Endometrium (tissue), 2 donors: Measurements from ENCODE around the gene KLF15.

ENCODE experiments used
- FAIRE-seq: peaks from 2 replicates; lab custom pipeline; 2012; peaks lifted over from hg19 to GRCh38; lab: Jason Lieb, UNC
- donor health status: control.
- donor health status: control.

The KLF15 gene

DNA sequence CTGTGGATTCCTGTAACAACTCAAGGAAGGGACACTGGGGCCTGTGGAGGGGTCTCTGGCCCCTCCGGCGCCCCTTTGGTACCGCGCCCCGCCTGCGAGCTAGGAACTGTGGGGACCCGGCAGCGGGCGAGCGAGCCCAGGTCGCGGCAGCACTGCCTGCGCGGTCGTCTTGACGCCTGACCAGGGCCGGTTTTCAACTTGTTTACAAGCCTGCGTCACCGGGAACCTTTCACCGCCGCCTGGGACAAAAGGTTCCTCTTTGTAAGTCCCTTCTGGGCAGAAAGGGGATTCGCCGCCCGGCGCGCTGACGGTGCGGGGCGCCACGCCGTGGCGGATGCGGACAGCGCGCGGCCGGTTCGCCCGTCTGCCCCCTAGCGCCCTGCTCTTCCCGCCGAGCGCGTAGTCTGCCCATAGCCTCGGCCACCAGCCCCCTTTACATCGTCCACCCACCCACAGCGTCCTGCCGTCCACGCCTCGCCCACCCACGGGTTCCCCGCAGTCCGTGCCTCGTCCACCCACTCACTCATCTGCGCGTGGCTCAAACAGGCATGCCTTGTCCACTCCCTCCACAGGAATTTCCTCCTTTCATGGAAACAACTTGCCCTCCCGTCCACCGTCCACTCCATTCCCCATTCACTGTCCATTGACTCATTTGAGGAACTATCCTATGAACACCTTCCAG, 32.0 kb upstream of the KLF15 start:
- FAIRE-seq = no peak

DNA sequence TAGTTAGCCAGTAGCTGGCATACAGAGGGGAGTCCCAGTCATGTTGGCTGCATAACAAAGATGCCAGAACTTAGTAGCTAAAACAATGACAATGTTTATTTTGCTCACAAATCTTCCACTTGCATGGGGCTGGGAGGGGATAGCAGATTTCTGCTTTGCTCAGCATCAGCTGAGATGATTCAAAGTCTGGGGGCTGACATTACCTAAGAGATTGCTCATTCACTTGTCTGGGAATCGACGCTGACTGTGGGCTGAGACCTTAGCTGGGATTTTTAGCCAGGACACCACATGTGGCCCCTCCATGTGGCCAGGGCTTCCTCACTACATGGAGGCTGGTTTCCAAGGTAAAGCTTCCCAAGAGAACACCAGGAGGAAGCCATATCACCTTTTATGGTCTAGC, 24.8 kb upstream of the KLF15 start:
- FAIRE-seq = no peak

DNA sequence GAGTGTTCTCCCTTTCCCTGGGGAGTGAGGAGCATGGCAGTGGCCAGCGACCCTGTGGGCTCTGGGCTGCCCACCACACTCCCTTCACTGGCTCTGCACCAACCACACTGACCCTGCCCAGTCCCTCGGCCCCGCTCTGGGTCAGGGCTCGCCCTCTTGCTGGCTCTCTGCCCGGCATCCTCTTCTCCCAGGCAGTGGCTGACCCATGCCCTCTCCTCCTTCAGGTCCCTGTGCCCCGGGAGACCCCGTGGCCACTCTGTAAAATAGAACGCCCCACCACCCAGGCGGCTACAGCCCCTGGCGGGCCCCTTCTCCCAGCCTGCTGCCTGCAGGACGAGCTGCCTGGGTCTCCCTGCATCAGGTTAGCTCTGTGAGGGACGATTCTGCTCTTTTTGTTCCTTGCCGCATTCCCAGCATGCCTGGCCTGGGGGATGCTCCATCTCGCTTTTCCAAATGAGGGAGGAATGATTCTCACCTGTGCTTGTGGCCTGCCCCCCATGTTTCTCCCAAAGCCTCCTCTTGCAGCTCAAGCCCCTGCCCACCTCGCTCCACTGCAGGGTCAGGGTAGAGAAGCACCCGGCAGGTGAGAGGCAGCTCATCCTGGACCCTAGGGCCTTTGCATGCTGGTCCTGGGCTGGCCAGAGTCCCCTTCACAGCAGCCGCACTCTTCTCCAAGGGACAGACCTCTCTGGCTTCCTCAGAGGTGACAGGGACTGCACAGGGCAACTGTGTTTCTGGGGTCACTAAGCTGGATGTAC, 23.0 kb upstream of the KLF15 start:
- FAIRE-seq = no peak

DNA sequence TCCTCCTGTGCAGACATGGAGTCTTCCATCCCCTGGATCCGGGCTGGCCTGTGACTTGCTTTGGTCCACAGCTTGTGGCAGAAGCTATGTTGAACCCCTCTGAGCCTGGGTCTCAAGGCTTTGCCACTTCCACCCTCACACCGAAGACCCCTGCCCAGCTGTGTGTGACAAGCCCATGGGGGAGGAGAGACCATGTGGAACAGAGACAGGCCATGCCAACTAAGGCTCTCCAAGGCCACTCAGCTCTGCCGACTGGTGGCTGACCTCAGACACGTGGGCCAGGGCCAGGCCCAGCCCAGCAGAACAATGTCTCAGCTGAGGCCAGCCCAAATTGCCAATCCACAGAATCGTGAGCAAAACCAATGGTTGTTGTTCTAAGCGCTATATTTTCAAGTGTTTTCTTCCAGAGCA, 21.1 kb upstream of the KLF15 start:
- FAIRE-seq = no peak

DNA sequence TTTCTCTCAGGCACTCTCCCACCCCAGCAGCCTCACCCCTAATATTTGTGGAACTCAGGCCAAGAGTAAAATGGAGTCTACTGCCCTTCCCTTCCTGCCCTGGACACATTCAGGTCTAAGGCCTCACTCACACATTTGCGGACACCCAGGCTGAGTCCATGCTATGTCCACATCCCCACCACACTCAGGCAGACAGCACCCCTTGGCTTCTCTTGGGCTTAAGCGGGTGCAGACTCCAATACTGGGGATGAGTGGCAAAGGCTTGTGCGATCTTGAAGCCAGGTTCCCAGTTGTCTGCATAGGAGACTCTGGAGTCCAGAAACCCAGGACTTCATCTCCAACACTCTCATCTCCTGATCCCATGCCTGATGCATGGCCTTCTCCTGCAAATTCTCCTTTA, 20.0 kb upstream of the KLF15 start:
- FAIRE-seq = no peak

DNA sequence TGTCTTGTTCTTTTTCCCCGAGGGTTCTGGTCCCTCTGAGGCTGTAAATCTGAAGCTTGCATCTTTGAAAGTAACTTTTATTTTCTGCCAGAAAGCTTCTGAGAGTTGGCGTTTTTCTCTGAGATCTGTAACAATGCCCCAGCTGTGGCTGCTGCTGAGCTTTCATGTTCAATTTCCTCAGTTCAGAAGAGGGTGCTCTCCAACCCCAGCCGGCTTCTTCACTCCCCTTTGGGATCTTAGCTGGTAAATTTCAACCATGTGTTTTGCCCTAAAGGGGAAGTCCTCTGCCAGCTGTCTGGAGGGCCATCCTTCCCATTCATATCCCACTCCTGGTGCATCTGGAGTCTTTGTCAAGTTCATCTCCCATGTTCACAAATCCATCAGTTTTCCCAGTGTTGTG, 19.2 kb upstream of the KLF15 start:
- no peak for FAIRE-seq

DNA sequence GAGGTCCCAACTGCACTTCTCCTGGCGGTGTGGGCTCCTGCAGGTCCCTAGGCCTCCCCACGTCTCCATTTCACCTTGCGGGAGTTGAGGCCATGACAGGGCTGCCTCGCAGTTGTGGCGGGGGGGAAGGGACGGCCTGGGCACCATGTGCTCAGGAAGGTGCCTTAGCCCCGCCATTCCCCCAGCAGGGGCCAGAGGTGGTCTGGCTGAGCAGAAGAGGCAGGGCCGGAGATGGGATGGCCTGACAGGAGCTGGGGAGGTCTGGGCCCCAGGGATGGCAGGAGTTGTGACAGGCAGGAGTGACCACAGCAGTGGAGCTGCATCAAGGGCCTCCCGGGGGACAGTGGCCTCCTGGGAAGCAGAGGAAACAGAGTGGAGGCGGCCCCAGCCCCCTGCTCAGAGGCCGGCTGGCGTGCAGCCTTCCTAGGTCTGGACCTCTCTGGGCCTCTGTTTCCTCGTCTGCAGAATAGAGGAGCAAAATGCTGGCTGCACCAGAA, 18.7 kb upstream of the KLF15 start:
- no peak for FAIRE-seq

DNA sequence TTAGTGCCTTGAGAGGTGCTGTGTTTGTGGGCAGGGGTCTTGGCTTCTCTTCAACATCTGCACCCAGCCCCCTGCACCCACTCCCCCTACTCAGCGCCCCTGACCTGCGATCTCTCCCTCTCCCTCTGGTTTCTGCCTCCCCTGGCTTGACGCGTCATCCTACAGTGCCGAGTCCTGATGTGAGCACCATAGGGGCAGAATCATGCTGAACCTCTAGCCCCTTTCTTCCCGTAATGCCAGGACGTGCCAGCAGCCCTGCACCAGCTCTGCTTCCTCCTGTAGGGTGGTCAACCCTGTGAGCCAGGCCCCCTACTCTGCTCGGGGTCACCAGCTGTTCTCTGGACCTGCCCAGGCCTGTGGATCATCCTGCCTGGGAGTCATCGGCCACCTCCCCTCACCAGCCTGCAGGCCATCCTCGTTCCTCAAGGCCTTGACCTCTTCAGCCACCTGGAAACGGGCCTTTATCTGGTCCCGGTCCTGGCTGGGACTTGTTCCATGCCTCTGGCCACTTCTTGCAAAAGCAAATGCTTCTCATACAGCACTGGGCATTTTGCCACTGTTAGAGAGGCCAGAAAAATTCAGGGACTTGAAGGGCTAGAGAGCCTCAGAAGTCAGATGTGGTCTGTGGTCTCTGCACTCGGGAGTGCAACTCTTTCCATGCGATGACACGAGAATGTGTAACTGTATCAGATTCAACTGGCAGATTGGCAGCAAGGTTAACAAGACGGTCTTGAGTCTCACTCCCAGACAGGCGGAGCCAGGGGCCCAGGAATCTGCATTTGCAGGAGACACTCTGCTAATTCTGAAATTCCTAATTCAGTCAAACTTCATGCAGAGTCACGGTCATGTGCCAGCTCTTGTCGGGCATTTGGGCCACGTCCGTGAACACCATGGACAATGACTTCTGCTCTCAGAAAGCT, 16.7 kb upstream of the KLF15 start:
- no peak for FAIRE-seq

DNA sequence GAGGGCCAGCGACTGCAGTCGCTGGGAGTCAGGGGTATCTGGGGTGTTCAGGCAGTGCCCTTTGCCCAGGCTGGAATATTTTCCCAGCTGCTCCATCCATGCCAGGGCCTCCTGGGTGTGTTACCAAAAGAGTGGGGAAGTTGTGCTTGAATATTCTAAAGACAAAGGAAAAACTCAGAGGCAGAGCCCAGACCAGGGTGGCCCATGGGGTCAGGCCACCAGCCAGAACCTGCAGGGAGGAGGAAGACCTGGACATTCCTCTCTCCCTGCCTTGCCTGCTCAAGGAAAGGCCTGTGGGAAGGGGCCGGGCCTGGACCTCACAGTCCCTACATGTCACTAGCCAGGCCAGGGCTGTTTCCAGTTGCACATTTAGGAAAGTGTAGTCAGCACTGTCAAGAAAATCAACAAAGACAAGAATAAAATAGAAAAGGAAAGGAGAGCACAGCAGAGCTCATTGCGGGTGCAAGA, 16.0 kb upstream of the KLF15 start:
- no peak for FAIRE-seq

DNA sequence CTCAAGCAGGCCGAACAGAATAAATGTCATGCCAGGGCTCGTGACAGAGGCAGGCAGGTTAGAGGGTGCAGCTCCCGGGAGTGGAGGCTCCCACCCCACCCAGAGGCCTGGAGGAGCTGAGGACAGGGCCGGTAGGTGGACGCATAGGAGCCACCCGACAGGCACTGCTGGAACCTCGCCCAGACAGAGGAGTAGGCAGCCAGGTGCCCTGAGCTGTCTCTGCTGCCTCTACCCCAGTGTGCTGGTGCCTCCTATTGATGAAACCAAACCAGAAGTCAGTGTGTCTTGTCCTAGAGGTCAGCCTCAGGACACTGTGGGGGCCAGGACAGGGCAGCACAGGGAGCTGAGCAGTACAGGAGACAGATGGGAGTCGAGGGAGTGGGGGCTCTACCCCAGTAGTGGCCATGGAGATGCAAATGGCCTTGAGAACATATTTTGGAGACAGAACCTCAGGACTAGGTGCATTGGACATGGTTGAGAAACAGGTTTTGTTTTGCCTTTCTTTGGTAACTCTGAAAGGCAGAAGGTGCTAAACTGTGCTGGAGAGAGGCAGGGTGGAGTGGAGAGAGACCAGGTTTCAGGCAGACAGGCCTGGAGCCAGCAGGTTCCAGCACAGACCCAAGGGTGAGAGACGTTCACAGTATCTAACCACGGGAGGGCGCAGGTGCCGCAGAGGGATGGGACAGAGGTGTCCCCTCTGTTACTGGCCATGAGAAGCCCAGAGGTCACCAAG, 15.4 kb upstream of the KLF15 start:
- no peak for FAIRE-seq

DNA sequence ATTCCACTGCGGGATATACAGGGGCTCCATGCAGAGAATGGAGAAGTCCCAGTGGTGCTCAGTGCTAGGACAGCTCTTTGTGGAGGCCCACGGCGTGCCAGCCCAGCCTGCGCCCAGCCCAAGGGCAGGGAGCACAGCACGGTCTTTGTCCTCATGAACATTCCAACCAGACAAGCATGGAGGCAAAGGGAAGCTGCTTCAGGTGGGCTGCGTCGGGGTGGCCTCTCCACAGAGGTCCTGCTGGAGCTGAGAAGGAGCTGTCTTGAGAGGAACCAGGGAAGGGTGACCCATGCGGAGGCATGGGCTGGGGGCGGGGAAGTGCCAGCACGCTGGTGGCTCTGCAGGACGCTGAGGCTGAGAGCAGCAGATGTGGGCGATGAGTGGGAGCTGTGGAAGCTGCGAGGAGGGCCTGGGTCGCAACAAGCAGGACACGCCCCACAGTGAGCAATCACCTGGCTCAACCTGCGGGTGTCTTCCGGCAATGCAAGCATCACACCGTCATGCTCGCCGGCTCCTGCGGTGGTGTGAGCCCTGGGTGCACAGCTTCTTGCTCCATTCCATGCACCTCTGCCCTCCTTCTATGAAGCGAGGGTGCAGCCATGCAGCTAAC, 14.0 kb upstream of the KLF15 start:
- no peak for FAIRE-seq

DNA sequence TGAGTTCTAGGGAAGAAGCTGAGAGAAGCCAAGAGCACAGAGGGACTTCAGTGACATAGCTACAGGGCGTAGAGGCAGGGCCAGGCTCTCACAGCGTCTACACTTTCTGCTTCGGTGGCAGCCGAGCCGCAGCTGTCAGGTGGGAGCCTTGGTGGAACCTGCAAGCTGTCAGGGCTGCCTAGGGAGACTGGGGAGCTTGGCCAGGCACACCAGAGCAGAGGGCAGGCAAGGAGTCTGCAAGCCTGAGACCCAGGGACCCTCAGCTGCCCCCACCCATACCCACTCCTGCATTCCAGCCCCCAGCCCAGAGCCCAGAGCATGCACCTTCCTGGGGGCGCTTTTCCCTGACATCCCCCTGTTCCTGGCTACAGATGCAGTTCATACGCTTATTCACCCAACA, 13.4 kb upstream of the KLF15 start:
- no peak for FAIRE-seq

DNA sequence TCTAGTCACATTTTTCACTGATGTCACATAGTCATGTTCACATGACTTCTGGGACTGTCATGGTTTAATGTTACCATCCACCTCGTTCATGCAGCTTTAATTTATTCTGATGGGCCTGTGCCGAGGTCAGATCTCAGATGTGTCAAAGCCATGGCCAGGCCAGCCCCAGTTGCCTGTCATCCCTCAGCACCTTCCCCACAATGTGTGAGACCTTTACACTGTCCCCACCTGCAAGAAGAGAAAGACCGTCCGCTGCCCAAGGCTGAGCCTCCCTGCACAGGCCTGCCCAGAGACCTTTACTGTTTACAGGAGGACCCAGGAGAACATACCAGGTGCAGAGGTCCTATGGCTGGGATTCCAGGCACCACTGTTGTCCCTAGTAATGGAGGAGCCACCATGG, 12.8 kb upstream of the KLF15 start:
- no peak for FAIRE-seq

DNA sequence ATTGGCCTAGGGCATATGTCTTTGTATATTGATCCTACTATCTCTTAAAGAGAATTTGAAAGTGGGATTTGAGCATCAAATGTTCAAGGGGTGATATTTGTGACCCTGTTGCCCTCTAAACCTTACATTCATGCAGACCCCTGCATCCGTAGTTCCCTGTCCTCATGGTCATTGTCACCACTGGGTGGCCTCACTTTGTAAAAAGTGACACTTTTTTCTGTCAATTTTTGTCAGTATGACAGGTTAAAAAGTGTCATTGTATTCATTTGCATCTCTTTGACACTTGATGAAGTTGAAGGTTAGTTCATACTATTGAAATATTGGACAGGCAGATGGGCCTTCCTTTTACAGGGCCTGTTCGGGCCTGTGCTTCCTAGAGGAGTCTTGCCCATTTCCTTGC, 12.3 kb upstream of the KLF15 start:
- no peak for FAIRE-seq

DNA sequence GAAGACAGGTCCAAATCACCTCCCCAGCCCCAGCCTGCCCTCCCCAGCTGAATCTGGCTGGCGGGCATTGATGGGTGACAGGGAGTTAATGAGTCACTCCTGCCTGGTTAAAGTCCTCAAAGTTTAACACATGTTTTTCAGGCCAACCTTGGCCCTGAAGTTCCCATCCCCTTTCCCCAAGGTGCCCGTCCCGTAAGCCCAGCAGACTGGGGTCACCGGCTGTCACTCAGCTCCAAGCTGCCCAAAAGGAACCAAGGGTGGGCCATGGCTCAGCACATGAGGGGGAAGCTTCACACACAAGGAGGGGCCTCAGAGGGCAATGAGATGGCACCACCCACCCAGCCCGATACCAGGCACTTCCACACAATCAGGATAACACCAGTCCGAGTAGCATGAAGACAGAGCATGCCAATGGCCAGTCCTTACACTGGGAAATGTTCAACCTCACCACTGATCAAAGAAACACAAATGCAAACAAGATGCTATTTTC, 10.2 kb upstream of the KLF15 start:
- FAIRE-seq = no peak

DNA sequence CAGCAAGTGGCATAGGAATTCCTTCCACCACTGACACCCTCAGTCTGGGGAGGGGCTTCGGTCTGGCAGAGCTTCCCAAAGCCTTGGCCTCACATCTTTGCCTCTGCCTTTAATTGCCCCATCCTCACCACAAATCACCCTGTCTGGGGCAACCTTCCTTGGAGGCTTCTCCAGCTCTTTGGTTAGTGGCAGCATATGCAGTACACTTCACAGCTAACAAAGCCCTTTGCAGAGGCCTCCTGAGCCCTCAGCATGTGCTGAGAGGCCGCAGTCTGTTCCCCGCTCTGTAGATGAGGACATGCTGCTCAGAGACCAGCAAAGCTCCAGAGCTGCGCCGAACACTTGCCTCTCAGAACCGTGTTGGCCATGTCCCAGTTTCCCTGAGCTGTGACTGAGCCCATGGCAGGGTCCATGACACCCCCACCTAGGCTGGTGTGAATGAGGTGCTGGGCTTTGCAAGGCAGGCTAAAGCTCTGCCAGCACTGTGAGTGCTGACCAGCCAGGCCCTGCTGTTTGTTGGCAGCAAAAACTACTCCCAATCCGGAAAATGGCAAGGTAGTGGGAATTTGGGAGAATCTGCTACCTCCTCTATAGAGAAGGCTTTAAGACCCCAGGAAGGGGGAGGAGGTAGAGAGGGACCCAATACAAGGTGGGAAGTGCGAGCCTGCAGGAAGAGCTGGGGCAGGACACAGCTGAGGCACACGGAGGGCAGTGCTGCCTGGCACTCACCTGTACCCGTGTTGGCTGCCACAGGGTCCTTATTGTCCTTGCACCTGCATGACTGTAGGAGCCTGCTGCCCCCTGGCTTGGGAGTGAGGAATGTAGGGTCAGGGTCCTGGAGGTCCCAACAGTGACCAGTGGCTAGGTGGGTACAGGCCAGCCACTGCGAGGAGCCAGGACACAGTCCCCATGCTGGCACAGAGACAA, 8.4 kb upstream of the KLF15 start:
- FAIRE-seq = no peak

DNA sequence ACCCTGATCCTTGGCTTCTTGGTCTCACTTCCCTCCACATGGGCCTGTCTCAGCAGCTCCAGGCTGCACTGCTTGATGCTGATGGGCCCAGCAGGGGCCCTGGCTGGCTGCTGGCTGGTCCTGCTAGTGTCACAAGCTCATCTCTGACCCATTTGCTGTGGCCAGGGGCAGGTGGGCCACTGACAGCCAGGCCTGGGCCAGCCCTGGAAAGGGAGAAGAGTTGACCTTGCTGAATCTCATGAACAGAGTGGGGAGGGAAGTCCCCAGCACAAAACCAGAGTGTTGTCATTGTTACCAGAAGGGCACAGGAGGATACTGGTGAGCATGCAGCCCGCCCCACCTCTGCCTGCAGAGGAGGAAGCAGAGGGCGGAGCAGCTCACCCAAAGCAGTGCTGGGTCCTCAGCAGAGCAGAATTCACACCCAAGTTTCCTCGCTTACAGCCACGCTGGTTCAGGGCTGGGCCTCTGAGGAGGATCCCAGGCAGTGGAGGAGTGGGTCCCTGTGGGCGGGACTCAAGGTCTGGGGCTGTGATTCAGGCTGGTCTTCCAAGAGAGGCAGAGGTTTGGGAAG, 7.6 kb upstream of the KLF15 start:
- FAIRE-seq = no peak

DNA sequence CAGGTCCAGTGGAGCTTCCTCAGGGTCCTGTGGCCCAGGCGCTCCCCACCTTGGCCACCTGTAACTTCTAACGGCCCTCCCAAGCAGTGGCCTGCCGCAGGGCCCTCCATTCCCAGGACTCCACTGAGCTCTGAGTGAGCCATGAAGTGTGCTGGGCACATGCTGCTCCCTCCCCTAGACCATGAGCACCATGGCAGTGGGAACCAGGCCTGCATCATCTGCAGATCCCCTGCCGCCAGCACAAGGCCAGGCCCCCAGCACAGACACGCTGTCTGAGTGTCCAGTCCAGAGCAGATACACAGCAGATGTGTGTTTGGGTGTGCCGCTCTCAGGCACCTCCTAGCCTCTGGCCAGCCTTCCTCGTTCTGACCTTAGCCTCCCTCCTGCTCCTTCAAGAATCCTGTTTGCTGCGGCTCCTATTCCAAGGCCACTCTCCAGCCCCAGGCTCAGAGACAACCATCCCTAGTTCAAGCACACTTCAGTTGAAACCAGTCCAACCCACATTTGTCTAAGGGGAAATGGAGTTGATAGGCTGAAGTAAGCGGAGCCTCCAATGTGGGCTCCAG, 7.0 kb upstream of the KLF15 start:
- FAIRE-seq = no peak

DNA sequence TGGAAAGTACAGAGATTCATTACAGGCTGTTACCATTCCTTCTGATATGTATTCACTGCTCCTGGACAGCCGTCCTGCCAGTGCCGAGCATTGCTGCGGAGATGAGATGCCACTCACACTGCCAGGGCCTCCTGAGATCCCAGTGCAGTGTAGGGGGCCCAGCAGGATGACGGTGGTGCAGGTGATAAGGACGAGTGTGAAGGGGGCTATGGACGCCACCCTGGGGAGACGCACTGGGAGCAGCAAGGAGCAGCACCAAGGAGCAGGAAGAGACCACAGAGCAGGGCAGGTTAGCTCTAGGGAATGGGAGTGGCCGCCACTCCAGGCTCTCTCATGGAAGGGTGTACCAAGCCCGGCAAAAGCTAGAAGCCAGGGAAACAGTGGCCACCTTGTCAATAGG, 4.0 kb upstream of the KLF15 start:
- FAIRE-seq = no peak

DNA sequence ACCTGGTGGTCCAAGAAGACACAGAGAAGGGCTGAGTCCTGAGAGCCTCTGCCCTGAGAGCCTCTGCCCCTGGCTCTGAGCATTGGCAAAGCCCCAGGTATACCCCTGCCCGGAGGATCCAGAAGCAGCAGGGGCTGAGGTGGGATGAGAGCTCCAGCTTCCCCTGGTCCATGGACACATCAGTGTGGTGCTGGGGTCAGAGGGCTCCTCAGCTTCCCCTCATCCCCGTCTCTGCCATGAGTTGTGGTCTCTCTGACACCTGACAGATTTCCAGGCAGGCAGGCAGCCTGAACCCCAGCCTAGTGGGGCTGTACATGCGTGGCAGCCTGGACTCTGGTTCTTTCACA, 3.5 kb upstream of the KLF15 start:
- no peak for FAIRE-seq
